Neural cell (in vitro differentiated cells): ENCODE data around the gene DNAH5.

Source experiments
- EP300 ChIP-seq: fragments of 450-650 bp; conservative IDR thresholded peaks from 2 replicates; pipeline ENCODE4 v1.6.1; 2014; ENCODE audit warnings: antibody characterized with exemption, mild to moderate bottlenecking, moderate library complexity; ENCODE audit not compliant: poor library complexity, severe bottlenecking
- EZH2 ChIP-seq: fragments of 200-600, 300-800 bp; shearing (Covaris generic), sonication (generic); IDR thresholded peaks from 2 replicates; pipeline ENCODE4 v1.6.1; 2014; ENCODE audit warnings: antibody characterized with exemption, low read length, borderline replicate concordance, mild to moderate bottlenecking; ENCODE audit not compliant: insufficient read depth, poor library complexity, severe bottlenecking
- MXI1 ChIP-seq: fragments of 450-650 bp; conservative IDR thresholded peaks from 2 replicates; pipeline ENCODE4 v1.6.1; 2014; ENCODE audit warnings: antibody characterized with exemption, mild to moderate bottlenecking; ENCODE audit not compliant: poor library complexity, severe bottlenecking
- POLR2AphosphoS5 ChIP-seq: IDR thresholded peaks from 2 replicates; pipeline ENCODE4 v1.6.1; 2012
- RAD21 ChIP-seq: fragments of 450-650 bp; conservative IDR thresholded peaks from 2 replicates; pipeline ENCODE4 v1.6.1; 2014; ENCODE audit warnings: antibody characterized with exemption, mild to moderate bottlenecking, moderate library complexity
- SMC3 ChIP-seq: fragments of 450-650 bp; conservative IDR thresholded peaks from 2 replicates; pipeline ENCODE4 v1.6.1; 2014; ENCODE audit warnings: antibody characterized with exemption, mild to moderate bottlenecking, moderate library complexity; ENCODE audit not compliant: poor library complexity
- TAF1 ChIP-seq: IDR thresholded peaks from 2 replicates; pipeline ENCODE4 v1.6.1; 2012; ENCODE audit warnings: low read depth
- TF ChIP-seq, protein P1 (sequence below): fragments of 450-650 bp; IDR thresholded peaks from 2 replicates; pipeline ENCODE4 v1.5.1; 2014; ENCODE audit warnings: antibody characterized with exemption, mild to moderate bottlenecking, moderate library complexity; ENCODE audit not compliant: poor library complexity, severe bottlenecking
- TF ChIP-seq, protein P2 (sequence below): IDR thresholded peaks from 2 replicates; pipeline ENCODE4 v1.6.1; 2012; ENCODE audit warnings: borderline replicate concordance

DNA sequence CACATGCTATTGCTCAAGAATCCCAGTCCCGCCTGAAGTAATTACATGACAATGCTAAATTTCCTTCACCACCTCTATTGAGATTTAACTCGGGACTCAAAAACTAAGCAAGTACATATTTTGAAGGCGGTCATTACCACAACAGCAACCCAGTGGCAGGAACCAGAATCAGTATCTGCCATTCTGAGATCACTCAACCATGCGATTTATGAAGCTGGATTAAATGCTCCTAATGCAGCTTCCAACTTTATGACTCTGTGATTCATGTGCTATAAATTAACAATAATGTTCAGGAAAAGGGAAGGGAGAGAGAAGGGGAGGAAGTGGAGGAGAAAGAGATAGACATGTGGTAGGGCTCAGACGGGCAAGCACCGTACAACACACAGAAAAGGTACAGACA lies 194.7 kb downstream of the DNAH5 start:
- TF ChIP-seq POLR2AphosphoS5 (no peak), RAD21 (no peak), TAF1 (no peak), EZH2 (no peak), EP300 (no peak), MXI1 (no peak), SMC3 (no peak)
- TF ChIP-seq, protein P1, sequence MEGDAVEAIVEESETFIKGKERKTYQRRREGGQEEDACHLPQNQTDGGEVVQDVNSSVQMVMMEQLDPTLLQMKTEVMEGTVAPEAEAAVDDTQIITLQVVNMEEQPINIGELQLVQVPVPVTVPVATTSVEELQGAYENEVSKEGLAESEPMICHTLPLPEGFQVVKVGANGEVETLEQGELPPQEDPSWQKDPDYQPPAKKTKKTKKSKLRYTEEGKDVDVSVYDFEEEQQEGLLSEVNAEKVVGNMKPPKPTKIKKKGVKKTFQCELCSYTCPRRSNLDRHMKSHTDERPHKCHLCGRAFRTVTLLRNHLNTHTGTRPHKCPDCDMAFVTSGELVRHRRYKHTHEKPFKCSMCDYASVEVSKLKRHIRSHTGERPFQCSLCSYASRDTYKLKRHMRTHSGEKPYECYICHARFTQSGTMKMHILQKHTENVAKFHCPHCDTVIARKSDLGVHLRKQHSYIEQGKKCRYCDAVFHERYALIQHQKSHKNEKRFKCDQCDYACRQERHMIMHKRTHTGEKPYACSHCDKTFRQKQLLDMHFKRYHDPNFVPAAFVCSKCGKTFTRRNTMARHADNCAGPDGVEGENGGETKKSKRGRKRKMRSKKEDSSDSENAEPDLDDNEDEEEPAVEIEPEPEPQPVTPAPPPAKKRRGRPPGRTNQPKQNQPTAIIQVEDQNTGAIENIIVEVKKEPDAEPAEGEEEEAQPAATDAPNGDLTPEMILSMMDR = no peak
- TF ChIP-seq, protein P2, sequence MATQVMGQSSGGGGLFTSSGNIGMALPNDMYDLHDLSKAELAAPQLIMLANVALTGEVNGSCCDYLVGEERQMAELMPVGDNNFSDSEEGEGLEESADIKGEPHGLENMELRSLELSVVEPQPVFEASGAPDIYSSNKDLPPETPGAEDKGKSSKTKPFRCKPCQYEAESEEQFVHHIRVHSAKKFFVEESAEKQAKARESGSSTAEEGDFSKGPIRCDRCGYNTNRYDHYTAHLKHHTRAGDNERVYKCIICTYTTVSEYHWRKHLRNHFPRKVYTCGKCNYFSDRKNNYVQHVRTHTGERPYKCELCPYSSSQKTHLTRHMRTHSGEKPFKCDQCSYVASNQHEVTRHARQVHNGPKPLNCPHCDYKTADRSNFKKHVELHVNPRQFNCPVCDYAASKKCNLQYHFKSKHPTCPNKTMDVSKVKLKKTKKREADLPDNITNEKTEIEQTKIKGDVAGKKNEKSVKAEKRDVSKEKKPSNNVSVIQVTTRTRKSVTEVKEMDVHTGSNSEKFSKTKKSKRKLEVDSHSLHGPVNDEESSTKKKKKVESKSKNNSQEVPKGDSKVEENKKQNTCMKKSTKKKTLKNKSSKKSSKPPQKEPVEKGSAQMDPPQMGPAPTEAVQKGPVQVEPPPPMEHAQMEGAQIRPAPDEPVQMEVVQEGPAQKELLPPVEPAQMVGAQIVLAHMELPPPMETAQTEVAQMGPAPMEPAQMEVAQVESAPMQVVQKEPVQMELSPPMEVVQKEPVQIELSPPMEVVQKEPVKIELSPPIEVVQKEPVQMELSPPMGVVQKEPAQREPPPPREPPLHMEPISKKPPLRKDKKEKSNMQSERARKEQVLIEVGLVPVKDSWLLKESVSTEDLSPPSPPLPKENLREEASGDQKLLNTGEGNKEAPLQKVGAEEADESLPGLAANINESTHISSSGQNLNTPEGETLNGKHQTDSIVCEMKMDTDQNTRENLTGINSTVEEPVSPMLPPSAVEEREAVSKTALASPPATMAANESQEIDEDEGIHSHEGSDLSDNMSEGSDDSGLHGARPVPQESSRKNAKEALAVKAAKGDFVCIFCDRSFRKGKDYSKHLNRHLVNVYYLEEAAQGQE = no peak
